Activated T-cell treated with anti-CD3 and anti-CD28 coated beads, Interleukin-2, amount 50 U/mL, for 4 hours (primary cell): ENCODE data around the gene NR2C1. TPM values are rescaled to one million over a fixed set of nuclear protein-coding genes. Genes with fewer than 3 reads are reported as not detected.
"Not testable (repeated sequence)": the region's sequence is repeated elsewhere in the genome, so short reads cannot be mapped to it uniquely, and the experiment has no call there.

Experiments
- ATAC-seq, 2 donors: fragments of 200-7000 bp; cut with Tn5 transposase; one replicate each; pipeline ENCODE4 v1.10.0; 2021
- DNase-seq: peaks from one replicate; pipeline ENCODE4 v3.0.0-alpha.2; 2020
- H3K27me3 Mint-ChIP-seq: one replicate; pipeline ENCODE4 v1.8.0; 2021; ENCODE audit warnings: low read depth, mixed read lengths
- H3K36me3 Mint-ChIP-seq: one replicate; pipeline ENCODE4 v1.8.0; 2022; ENCODE audit warnings: mixed read lengths; ENCODE audit not compliant: insufficient read depth
- H3K4me1 Mint-ChIP-seq: one replicate; pipeline ENCODE4 v1.8.0; 2021; ENCODE audit warnings: low read depth, mixed read lengths
- H3K4me3 Mint-ChIP-seq: one replicate; pipeline ENCODE4 v1.8.0; 2021; ENCODE audit warnings: mild to moderate bottlenecking, moderate library complexity, mixed read lengths
- H3K9me3 Mint-ChIP-seq: one replicate; pipeline ENCODE4 v1.8.0; 2021; ENCODE audit warnings: mixed read lengths
- total RNA-seq, 3 donors: library from RNA; stranded (reverse); gene quantifications; one replicate each; pipeline ENCODE4 v1.2.1, GENCODE V29; 2021

The NR2C1 gene
- total RNA-seq, result 10 to 100 TPM; 13.4 to 16.5 (median 14.1) TPM

DNA sequence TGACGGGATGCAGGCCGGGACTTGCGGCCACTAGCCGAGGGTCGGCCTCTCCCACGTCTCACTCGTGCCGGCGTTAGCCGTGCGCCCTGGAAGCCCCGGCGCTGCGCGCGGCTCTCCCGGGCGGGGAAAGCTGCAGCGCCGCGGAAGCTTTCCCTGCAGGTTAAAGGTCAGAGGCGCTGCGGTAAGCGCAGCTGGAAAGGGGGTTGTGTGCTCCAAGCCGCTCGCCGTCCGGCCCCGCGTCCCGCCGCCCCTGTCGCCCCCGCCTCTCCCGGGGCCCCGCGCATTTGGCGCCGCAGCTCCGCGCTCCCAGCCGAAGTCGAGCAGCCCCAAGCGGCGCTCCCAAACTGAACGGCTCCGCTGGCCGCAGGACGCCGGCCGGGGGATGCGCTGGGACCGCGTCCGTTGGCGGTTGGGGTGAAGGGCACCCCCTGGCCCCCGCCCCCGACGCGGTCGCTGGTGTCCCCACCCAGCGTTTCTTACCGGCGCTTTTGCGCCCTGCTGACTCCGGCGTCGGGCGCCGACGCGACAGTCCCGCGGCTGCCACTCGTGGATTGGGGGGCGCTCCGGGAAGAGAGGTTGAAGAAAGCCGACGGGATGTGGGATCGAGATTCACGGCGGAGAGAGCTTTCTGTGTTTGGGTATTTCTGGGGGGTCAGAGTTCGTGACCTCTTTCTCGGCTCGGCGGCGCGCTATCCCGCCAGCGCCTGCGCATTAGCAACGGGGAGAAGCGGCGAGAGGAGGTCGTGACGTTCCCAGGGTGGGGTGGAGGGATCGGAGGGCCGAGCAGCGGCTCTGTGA, at the start of gene NR2C1:
NR2C1 (minus strand) TSS at position 719 of the 798 bp plus-strand sequence. CDS start 6,234 bp downstream, outside the sequence.
- H3K4me3 Mint-ChIP-seq, result peak within 1 kb of the TSS; percentile 92
- H3K36me3 Mint-ChIP-seq, result peaks cover 2% of the 10 kb centered on the region
- H3K27me3 Mint-ChIP-seq, result no peaks in the 10 kb centered on the region
- DNase-seq, result peak; percentile 88
- peak; percentile 98 for ATAC-seq
- H3K9me3 Mint-ChIP-seq, result no peaks in the 10 kb centered on the region
- H3K4me1 Mint-ChIP-seq, result peaks cover 14% of the 10 kb centered on the region

DNA sequence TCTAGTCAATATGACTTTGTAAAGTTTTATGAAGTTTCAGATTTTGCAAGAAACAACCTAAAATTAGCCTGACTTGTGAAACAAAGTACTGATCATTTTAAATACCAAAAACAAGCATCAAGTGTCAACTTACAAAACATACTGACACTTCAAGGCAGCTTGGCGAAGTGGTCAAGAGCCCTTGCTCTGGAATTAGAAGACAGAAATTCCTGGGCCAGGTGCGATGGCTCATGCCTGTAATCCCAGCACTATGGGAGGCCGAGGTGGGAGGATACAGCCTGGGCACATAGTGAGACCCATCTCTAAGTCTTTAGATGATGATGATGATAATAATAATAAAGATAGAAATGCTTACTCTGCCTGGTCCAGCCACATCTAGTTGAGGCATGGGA, 45.4 kb upstream of the NR2C1 start:
- Mint-ChIP-seq H3K9me3 (no peaks in the 10 kb centered on the region), H3K27me3 (no peaks in the 10 kb centered on the region), H3K36me3 (no peaks in the 10 kb centered on the region), H3K4me3 (no peak overlapping the region), H3K4me1 (no peaks in the 10 kb centered on the region)
- DNase-seq (no peak), ATAC-seq (no peak)

DNA sequence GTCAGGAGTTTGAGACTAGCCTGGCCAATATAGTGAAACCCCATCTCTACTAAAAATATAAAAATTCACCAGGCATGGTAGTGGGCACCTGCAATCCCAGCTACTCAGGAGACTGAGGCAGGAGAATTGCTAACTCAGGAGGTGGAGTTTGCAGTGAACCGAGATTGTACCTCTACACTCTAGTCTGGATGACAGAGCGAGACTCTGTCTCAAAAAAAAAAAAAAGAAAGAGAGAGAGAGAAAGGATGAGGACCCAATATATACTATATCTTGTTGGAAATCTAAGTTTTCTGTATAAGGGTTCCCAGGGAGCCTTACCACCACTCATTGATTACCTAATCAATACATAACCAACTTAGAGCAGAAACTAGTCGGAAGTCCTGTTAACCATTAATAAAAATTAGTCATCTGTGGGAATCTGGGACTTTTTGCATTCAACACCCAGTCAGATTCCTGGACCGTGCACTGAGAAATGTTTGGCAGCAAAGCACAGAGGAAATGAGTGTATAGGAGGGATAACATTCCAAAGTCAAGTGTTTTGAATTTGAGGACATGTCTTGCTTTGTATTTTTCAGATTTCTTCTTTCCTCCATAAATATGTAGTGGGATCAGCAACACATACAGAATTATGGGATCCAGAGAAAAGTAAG, 44.8 kb upstream of the NR2C1 start:
- ATAC-seq (no peak), DNase-seq (no peak)
- H3K4me3 Mint-ChIP-seq, result no peak overlapping the region
- H3K27me3 Mint-ChIP-seq, result no peaks in the 10 kb centered on the region
- no peaks in the 10 kb centered on the region for H3K9me3 Mint-ChIP-seq
- no peaks in the 10 kb centered on the region for H3K36me3 Mint-ChIP-seq
- no peaks in the 10 kb centered on the region for H3K4me1 Mint-ChIP-seq

DNA sequence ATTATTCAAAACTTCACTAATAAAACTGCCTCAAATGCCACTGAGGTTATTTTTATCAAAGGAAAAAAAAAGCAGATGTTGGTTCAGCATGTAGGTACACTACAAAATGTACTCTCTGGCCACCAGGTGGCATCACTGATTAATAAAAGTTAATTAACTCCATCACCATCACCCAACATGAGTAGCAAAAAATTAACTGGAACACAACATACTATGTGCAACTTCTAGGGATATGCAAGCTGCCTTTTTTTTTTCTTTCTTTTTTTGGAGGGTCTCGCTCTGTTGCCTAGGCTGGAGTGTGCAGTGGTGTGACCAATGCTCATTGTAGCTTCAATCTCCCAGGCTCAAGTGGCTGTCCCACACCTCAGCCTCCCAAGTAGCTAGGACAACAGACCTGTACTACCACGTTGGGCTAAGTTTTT, 43.8 kb upstream of the NR2C1 start:
- Mint-ChIP-seq H3K9me3 (no peaks in the 10 kb centered on the region), H3K4me3 (no peak overlapping the region), H3K4me1 (no peaks in the 10 kb centered on the region), H3K36me3 (no peaks in the 10 kb centered on the region), H3K27me3 (no peaks in the 10 kb centered on the region)
- DNase-seq, result peak; percentile 56
- peak; percentile 69 to 77 for ATAC-seq

DNA sequence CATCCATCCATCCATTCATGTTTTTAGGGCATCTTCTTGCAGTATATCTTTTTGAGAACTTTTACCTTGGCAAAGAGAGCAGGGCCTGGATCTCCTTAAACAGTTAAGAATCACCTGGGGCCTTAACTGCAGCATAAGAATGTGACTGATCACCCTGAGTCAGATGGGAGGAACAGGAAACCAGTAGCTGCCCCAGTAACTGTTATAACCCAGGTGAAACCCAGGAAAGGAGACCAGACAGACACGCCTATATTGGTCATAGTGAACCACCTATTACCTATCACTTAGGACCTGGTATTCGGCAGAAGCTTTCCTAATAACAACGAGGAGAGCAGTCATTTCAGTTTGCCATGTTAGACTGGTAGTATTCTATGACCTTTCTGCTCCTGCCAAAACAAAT, 43.4 kb upstream of the NR2C1 start:
- no peak for DNase-seq
- no peaks in the 10 kb centered on the region for H3K27me3 Mint-ChIP-seq

DNA sequence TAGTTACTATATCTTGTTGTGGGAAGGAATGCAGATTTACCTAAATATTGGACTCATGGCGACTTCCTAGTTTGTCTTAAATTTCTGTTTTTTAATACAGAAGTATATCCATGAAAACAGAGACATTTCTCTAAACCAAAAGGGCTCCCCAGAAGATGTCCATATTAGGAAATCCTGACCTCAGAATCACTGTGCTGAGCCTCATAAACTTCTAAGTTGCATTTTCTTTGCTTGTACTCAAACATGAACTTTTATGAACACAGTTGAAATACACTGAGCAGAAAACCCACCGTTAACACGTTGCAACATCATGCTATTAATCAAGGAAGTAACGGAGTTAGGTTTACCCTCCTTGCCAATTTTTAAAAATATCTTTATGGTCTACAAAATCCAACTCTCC, 42.9 kb upstream of the NR2C1 start:
- no peaks in the 10 kb centered on the region for H3K36me3 Mint-ChIP-seq
- H3K4me3 Mint-ChIP-seq, result no peak overlapping the region
- no peaks in the 10 kb centered on the region for H3K27me3 Mint-ChIP-seq
- DNase-seq (no peak), ATAC-seq (no peak)
- peaks cover 2% of the 10 kb centered on the region for H3K4me1 Mint-ChIP-seq
- no peaks in the 10 kb centered on the region for H3K9me3 Mint-ChIP-seq

More for the DNA sequence above, 43.4 kb upstream of the NR2C1 start:
- Mint-ChIP-seq H3K4me3 (no peak overlapping the region), H3K36me3 (no peaks in the 10 kb centered on the region), H3K4me1 (no peaks in the 10 kb centered on the region), H3K9me3 (no peaks in the 10 kb centered on the region)
- ATAC-seq, result peak; percentile 53 to 58

DNA sequence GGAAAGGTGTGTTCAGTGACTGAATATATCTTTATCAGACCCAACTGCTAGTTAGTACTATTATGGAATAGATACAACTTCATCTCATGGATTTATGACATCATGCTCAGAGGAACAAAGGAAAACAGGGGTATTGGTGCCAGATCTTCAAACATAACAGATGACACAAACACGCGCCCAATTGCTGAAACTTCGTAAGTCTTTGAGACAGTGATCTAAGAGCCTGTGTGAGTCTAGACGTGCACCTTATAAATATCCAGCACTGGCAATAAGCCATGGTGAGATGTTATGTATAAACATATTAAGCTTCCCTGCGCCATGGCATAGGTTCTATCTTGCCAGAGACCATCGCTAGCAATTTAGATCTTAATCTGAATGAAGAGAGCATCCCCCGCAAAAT, 42.2 kb upstream of the NR2C1 start:
- H3K4me3 Mint-ChIP-seq, result no peak overlapping the region
- peaks cover 2% of the 10 kb centered on the region for H3K4me1 Mint-ChIP-seq
- H3K9me3 Mint-ChIP-seq, result no peaks in the 10 kb centered on the region
- H3K36me3 Mint-ChIP-seq, result no peaks in the 10 kb centered on the region
- no peaks in the 10 kb centered on the region for H3K27me3 Mint-ChIP-seq
- no peak for ATAC-seq
- no peak for DNase-seq

DNA sequence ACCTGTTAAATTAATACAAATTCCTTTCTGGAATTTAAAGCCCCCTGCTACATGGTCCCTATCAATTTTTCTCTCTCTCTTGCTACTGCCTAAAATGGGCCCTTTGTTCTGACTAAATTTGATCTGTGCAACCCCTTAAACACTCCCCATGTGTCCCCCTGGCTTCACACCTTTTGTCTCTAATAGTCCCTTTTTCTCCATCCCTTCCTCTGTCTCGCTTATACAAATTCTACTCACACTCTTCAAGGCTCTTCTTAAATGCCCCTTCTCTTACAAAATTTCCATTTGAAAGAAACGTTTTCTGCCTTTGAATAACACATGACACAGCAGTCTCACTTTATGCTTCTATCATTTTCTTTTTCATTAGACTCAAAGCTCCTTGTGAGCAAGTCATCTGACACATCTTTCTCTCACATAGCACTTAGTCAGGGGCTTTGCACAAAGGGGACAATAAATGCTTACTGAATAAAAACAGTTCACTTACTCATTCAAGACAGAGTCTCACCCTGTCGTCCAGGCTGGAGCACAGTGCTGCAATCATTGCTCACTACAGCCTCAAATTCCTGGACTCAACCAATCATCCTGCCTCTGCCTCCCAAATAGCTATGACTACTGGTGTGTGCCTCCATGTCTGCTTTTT, 41.5 kb upstream of the NR2C1 start:
- Mint-ChIP-seq H3K4me1 (peaks cover 2% of the 10 kb centered on the region), H3K4me3 (no peak overlapping the region), H3K36me3 (no peaks in the 10 kb centered on the region), H3K27me3 (no peaks in the 10 kb centered on the region), H3K9me3 (no peaks in the 10 kb centered on the region)
- peak; percentile 44 to 68 for ATAC-seq
- DNase-seq, result no peak

DNA sequence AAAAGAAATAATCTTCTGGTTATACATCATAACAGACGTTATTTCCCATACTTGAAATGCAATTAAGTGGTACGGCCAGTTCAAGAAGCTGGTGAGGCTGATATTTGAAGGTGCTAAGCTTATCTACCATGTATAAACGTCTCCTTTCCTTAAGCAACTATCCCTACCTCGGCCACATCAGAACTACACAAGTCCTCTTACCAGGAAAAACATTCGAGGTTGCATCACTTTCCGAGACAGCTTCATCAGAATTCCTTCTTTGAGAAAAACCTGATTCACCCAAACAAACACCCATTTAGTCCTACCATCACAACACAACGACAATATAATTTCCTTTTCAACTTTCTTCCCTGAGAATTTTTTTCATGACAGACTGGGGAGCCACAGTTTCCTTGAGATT, 33.9 kb upstream of the NR2C1 start:
- no peak for DNase-seq
- Mint-ChIP-seq H3K27me3 (no peaks in the 10 kb centered on the region), H3K36me3 (no peaks in the 10 kb centered on the region), H3K4me3 (no peak overlapping the region), H3K4me1 (peaks cover 16% of the 10 kb centered on the region), H3K9me3 (no peaks in the 10 kb centered on the region)
- no peak for ATAC-seq

DNA sequence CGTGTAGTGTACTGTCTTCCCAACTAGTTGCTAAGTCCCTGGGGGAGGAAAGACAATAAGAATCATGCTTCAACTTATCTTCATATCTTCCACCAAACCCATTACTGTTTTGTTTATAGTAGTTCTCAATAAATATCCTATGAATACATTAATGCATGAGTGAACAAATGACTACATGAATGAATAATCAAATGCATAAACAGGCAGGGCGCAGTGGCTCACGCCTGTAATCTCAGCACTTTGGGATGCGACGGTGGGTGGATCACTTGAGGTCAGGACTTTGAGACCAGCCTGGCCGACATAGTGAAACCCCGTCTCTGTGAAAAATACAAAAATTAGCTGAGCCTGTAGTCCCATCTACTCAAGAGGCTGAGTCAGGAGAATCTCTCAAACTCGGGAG, 32.1 kb upstream of the NR2C1 start:
- Mint-ChIP-seq H3K4me1 (peaks cover 14% of the 10 kb centered on the region), H3K9me3 (no peaks in the 10 kb centered on the region), H3K36me3 (no peaks in the 10 kb centered on the region), H3K27me3 (no peaks in the 10 kb centered on the region), H3K4me3 (no peak overlapping the region)
- no peak for DNase-seq
- no peak for ATAC-seq

DNA sequence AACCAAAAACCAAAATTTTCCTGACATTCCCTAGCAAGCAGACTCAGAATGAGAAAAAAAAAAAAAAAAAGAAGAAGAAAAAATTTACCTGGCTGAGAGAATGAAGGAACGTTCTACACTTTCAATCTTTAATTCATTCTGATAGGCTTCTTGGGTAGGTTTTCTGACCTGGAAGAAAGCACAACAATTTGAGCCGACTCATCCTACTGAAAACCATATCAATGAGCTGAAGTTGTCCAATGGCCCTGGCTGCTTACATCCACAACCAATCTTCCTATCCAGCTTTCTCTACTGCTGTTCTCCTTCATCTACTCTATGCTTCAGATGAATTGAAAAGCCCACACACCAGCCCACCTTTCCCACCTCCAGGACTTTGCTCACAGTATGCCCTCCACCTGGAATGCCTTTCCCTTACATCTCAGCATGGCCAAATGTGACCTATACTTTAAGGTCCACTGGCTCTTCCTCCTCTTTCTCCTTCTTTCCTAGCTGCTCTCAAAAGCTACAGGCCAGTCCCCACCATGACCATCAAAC, 31.6 kb upstream of the NR2C1 start:
- H3K4me1 Mint-ChIP-seq, result peaks cover 14% of the 10 kb centered on the region
- no peak for ATAC-seq
- no peak overlapping the region for H3K4me3 Mint-ChIP-seq
- H3K9me3 Mint-ChIP-seq, result no peaks in the 10 kb centered on the region
- no peaks in the 10 kb centered on the region for H3K36me3 Mint-ChIP-seq
- no peak for DNase-seq
- H3K27me3 Mint-ChIP-seq, result no peaks in the 10 kb centered on the region

DNA sequence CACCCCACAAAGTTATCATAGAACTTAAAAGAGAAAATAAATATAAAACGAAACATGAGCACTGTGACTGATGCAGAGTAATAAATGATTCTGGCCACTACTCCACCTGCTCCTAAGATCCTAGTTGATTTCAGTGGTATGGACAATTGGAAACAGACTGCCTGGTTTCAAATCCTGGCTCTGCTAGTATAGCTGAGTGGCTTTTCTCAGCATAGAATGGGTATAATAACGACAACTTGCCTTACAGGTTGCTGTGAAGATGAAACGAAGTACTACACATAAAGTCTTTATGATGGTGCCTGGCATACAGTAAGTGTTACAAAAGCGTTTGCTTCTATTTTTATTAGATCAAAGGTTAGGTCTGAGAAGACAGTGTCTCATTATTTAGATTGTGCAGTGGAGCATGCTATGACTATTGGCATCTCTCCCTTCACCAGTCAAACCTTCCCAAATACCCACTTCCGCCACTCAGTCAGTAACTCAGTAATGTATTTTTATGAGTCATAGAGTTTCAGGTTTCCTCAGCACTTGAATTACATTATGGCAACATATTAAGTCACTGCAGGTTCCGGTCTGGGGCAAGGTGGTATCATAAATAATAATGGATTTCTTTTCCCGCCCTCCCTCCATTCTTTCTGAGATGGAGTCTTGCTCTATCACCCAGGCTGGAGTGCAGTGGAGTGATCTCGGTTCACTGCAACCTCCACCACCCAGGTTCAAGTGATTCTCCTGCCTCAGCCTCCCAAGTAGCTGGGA, 29.7 kb upstream of the NR2C1 start:
- no peaks in the 10 kb centered on the region for H3K27me3 Mint-ChIP-seq
- DNase-seq (no peak), ATAC-seq (peak; percentile 97 to 99)
- no peak overlapping the region for H3K4me3 Mint-ChIP-seq
- H3K9me3 Mint-ChIP-seq, result no peaks in the 10 kb centered on the region
- peaks cover 14% of the 10 kb centered on the region for H3K4me1 Mint-ChIP-seq
- H3K36me3 Mint-ChIP-seq, result no peaks in the 10 kb centered on the region

DNA sequence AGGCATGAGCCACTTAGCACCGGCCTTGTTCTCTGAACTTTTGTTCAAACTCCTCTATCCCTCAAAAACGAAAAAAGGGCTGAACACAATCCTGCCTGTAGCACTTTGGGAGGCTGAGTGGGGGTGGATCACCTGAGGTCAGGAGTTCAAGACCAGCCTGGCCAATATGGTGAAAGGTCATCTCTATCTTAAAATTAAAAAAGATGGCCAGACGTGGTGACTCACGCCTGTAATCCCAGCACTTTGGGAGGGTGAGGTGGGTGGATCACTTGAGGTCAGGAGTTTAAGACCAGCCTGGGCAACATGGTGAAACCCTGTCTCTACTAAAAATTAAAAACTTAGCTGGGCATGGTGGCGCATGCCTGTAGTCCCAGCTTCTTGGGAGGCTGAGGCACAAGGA, 28.5 kb upstream of the NR2C1 start:
- ATAC-seq, H3K9me3 Mint-ChIP-seq, H3K27me3 Mint-ChIP-seq, H3K36me3 Mint-ChIP-seq, DNase-seq, H3K4me3 Mint-ChIP-seq: not testable (repeated sequence)
- peaks cover 14% of the 10 kb centered on the region for H3K4me1 Mint-ChIP-seq
